ENCODE results near the gene CYP3A5. TPM values are rescaled to one million over a fixed set of nuclear protein-coding genes. Genes with fewer than 3 reads are reported as not detected.

The CYP3A5 gene
- total RNA-seq, 4 donors from 2014 or later, result 36.9 to 195 (median 79.4) TPM

DNA sequence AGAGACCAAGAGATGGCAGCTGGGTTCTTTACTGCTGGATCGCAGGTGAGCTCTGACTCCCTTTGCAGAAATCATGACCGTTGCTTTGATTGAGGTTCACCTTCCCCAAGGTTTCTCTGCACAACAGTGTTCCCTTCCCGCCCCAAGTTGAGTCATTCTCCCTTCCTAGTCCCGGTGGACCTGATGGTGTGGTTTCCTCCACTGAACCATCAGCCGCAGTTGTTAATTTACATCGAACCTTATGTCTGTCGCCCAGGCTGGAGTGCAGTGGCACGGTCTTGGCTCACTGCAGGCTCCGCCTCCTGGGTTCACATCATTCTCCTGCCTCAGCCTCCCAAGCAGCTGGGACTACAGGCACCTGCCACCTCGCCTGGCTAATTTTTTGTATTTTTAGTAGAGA lies 57.2 kb downstream of the CYP3A5 start:
- DNase-seq (ENCODE audit: low spot score in 2 of 2), result peak in 1 of 2 donors; percentile 66
- WGBS, 2 donors, result 83% methylated on average over 10 of the region's 10 CpGs
- TF ChIP-seq, protein P1, sequence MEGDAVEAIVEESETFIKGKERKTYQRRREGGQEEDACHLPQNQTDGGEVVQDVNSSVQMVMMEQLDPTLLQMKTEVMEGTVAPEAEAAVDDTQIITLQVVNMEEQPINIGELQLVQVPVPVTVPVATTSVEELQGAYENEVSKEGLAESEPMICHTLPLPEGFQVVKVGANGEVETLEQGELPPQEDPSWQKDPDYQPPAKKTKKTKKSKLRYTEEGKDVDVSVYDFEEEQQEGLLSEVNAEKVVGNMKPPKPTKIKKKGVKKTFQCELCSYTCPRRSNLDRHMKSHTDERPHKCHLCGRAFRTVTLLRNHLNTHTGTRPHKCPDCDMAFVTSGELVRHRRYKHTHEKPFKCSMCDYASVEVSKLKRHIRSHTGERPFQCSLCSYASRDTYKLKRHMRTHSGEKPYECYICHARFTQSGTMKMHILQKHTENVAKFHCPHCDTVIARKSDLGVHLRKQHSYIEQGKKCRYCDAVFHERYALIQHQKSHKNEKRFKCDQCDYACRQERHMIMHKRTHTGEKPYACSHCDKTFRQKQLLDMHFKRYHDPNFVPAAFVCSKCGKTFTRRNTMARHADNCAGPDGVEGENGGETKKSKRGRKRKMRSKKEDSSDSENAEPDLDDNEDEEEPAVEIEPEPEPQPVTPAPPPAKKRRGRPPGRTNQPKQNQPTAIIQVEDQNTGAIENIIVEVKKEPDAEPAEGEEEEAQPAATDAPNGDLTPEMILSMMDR (IDR thresholded peaks at IDR 0.05), result no peak
- no peak for TF ChIP-seq POLR2A (IDR thresholded peaks at IDR 0.05)
- intact Hi-C loops (cut with DNase I; ENCODE audit: low total_unique reads), result no loop called here
- no peak overlapping the region for H3K4me3 ChIP-seq (ENCODE audit: low read depth, poor library complexity, severe bottlenecking)

DNA sequence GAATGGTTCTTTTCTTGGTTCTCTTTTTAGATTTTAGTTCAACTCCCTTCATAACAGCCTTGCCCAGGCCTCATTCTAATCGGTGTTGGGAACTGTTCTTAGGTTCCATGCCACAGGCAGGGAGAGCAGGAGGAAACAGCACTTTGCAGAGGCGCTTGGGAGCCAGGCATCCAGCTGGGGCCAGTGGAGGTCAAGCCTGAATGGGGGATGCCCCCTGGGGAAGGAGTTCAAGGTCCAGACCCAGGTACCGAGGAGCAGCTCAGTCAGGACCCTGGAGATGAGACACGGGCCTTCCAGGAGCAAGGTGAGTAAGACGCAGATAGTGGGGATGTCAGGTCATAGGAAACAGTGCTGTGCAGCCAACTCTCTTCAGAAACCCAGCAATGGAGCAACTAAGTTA lies 58.5 kb downstream of the CYP3A5 start:
- 84 to 94% methylated on average over 5 of the region's 5 CpGs for WGBS, 2 donors
- no peak overlapping the region for H3K4me3 ChIP-seq (ENCODE audit: low read depth, poor library complexity, severe bottlenecking)
- intact Hi-C loops (cut with DNase I; ENCODE audit: low total_unique reads), result no loop called here
- no peak for TF ChIP-seq POLR2A (IDR thresholded peaks at IDR 0.05)
- DNase-seq (ENCODE audit: low spot score in 2 of 2), result peak in 1 of 2 donors; percentile 78

DNA sequence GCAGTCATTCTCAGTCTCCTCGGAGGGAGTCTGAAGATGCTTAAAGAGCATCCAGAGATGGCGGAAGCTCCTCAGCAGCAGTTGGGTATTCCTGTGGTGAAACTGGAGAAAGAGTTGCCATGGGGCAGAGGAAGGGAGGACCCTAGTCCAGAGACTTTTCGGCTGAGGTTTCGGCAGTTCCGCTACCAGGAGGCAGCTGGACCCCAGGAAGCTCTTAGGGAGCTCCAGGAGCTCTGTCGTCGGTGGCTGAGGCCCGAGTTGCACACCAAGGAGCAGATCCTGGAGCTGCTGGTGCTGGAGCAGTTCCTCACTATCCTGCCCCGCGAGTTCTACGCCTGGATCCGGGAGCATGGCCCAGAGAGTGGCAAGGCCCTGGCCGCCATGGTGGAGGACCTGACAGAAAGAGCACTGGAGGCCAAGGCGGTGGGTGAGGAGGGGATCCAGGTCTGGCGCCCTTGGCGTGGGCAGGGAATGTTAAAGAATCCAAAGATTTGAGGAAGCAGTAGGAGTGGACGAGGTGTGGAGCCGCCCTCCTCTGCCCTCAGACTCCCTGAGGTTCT lies 60.1 kb downstream of the CYP3A5 start:
- intact Hi-C loops (cut with DNase I; ENCODE audit: low total_unique reads), result no loop called here

DNA sequence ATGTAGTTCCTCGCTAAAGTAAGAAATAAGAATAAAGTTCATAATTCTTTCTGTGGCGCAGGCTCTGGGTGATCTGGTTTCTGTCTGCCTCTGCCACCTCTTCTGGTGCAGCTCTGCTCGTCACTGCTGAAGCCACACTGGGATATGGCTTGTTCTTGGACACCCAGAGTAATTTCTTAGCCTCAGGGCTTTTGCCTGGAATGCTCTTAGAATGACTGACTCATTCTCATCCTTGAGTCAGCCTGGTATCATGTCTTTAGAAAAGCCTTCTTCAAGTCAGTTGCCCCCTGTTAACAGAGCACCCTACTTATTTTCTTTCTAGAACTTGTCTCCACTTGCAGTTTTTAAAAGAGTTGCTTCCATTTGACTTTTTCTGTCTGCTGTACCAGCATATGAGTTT lies 61.1 kb downstream of the CYP3A5 start:
- WGBS, 2 donors, result 76 to 84% methylated on average over 3 of the region's 3 CpGs
- no peak overlapping the region for H3K4me3 ChIP-seq (ENCODE audit: low read depth, poor library complexity, severe bottlenecking)
- TF ChIP-seq POLR2A (IDR thresholded peaks at IDR 0.05), result no peak
- TF ChIP-seq, protein P1 (IDR thresholded peaks at IDR 0.05), result no peak
- intact Hi-C loops (cut with DNase I; ENCODE audit: low total_unique reads), result no loop called here
- peak in 1 of 2 donors; percentile 5 for DNase-seq (ENCODE audit: low spot score in 2 of 2)

More for the DNA sequence above, 60.1 kb downstream of the CYP3A5 start:
- no peak for TF ChIP-seq POLR2A (IDR thresholded peaks at IDR 0.05)
- TF ChIP-seq, protein P1 (IDR thresholded peaks at IDR 0.05), result no peak
- WGBS, 2 donors, result 92 to 96% methylated on average over 18 of the region's 18 CpGs
- peak in 1 of 2 donors; percentile 83 for DNase-seq (ENCODE audit: low spot score in 2 of 2)
- no peak overlapping the region for H3K4me3 ChIP-seq (ENCODE audit: low read depth, poor library complexity, severe bottlenecking)

DNA sequence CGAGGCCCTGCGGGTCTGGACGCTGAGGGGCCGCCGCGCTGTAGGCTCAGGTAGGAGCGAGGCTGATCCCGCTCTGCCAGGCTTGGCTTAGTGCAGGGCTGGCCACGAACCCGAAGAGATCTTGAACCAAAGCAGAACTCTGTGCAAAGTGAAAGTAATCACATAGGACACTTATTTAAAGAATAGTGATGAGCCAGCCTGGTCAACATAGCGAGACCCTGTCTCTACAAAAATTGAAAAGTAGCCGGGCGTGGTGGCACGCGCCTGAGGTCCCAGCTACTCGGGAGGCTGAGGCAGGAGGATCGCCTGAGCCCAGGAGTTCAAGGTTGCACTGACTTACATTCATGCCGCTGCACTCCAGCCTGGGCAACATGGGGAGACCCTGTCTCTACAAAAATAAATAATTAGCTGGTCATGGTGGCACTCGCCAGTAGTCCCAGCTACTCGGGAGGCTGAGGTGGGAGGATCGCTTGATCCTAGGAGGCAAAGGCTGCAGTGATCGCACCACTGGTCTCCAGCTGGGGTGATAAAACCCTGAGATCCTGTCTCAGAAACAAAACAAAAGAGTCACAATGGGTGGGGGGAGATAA lies 62.5 kb downstream of the CYP3A5 start:
- TF ChIP-seq, protein P1 (IDR thresholded peaks at IDR 0.05), result no peak
- no peak for TF ChIP-seq POLR2A (IDR thresholded peaks at IDR 0.05)
- peak; percentile 12 to 72 for DNase-seq (ENCODE audit: low spot score in 2 of 2)
- WGBS, 2 donors, result 15 to 20% methylated on average over 21 of the region's 22 CpGs
- peak overlapping the region; percentile 88 for H3K4me3 ChIP-seq (ENCODE audit: low read depth, poor library complexity, severe bottlenecking)
- intact Hi-C loops (cut with DNase I; ENCODE audit: low total_unique reads), result no loop called here

DNA sequence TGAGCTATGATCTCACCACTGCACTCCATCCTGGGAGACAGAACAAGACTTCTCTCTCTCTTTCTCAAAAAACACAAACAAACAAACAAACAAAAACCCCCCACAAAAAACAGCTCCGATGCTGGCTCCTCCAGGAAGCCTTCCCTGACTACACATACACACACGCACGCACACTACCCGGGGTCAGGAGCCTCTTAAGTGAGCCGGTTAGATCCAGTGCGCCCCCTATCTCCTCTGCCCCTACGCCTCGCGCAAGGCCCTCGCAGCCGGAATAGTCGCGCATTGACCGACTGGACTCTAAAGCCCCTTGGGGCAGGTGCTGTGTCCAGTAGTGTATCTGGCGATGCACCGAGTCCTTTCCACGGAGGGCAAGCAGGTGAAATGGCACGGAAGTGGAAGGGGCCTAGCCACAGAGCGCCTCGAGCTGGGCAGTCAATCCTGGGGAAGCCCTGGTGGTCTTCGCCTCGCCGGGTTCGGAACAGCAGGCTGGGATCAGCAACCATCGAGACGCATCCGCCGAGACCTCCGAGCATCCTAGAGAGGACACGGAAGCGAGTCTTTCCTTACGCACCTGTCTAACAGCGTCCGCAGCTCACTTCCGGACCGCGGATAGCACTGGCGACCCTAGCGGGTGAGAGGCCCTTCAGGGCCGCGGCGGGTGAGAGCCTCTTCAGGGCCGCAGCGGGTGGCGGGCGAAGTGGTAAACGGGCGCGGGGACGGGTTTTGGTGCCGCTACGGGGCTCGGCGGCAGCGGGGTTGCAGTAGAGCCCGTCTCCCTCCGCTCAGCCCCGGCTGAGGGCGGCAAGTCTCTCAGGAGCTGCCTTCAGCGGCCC lies 63.2 kb downstream of the CYP3A5 start, which contains the start of gene ZSCAN25:
Gene ZSCAN25 (plus strand): TSS at position 588 of the 833 bp plus-strand sequence. CDS start 2,661 bp downstream, outside the sequence.
- TF ChIP-seq, protein P1 (IDR thresholded peaks at IDR 0.05), result no peak
- TF ChIP-seq POLR2A (IDR thresholded peaks at IDR 0.05), result no peak
- intact Hi-C loops (cut with DNase I; ENCODE audit: low total_unique reads), result no loop called here
- DNase-seq (ENCODE audit: low spot score in 2 of 2), result peak; percentile 77 to 96
- 0 to 1% methylated on average over 35 to 49 of the region's 60 CpGs for WGBS, 2 donors
- peak within 1 kb of the TSS; percentile 88 for H3K4me3 ChIP-seq (ENCODE audit: low read depth, poor library complexity, severe bottlenecking)
